BLaER1 (cell line): ENCODE results near the gene MLKL.

Experiments
- H3K27ac ChIP-seq: shearing (Covaris generic); formaldehyde crosslinking; 2 replicates; pipeline ENCODE4 v1.8.1; 2022
- H3K27me3 ChIP-seq: shearing (Covaris generic); formaldehyde crosslinking; 2 replicates; pipeline ENCODE4 v1.8.1; 2022
- H3K36me3 ChIP-seq: shearing (Covaris generic); formaldehyde crosslinking; 2 replicates; pipeline ENCODE4 v1.8.1; 2022
- H3K4me1 ChIP-seq: shearing (Covaris generic); formaldehyde crosslinking; 2 replicates; pipeline ENCODE4 v1.8.1; 2022
- H3K4me2 ChIP-seq: shearing (Covaris generic); formaldehyde crosslinking; 2 replicates; pipeline ENCODE4 v1.8.1; 2022
- H3K4me3 ChIP-seq: shearing (Covaris generic); formaldehyde crosslinking; 2 replicates; pipeline ENCODE4 v1.8.1; 2022
- H3K9ac ChIP-seq: shearing (Covaris generic); formaldehyde crosslinking; 2 replicates; pipeline ENCODE4 v1.8.1; 2022
- H3K9me3 ChIP-seq: shearing (Covaris generic); formaldehyde crosslinking; 2 replicates; pipeline ENCODE4 v1.8.1; 2022
- H4K20me1 ChIP-seq: shearing (Covaris generic); formaldehyde crosslinking; 2 replicates; pipeline ENCODE4 v1.8.1; 2022
- Cebpa-rat ChIP-seq: shearing (Covaris generic); IDR thresholded peaks from 2 replicates; pipeline ENCODE4 v1.8.1; 2022

Gene MLKL

DNA sequence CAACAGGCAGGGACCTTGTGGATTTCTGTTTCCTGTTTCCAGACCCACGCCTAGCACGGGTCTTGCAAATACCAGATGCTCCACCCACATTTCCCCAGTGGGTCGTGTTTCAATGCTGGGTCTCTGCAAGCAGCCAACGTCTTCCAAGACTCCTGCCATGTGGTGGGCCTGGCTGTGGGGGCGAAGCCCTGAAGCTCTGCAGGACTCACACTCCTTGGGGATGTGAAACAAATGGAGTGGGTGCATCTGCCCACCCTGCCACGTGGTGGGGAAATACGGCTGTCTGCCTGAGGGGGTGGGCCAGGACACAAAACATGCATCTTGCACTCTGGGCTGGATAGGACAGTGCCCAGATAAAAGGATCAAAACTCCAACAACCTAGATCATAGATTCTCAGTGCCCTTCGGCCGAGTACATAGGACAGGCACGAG, 41.4 kb upstream of the MLKL start:
- Histone ChIP-seq H3K27ac (no peak overlapping the region; the same call in 1 of the 2 replicates), H3K4me2 (peak overlapping the region; percentile 39), H3K4me1 (peaks cover 16% of the 10 kb centered on the region), H3K27me3 (no peaks in the 10 kb centered on the region), H3K4me3 (no peak overlapping the region), H3K9ac (no peak overlapping the region), H3K9me3 (no peaks in the 10 kb centered on the region), H4K20me1 (no peaks in the 10 kb centered on the region), H3K36me3 (no peaks in the 10 kb centered on the region)
- no peak for TF ChIP-seq Cebpa-rat

DNA sequence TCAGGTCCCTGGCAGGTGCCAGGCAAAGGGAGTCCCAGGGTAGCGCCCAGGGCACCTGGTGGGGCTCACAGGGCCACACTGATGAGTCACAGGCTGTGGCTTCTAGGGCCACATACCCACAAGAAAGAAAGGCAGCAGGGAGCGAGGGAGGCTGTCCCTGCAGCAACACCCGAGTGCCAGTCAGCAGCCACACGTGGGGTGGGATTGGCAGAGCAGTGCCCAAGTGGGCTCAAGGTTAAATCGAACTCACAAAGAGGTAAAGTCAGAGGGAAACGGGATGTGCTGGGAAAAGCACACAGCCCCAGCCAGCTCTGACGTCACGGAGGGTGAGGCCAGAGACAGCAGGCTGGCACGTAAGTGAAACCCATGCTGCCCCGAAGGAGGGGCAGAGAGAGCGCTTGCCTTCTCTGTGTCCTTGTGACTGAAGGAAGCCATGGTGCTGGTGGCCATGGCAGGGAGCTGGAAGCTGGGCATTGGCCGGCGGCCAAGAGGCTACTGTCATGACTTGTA, 40.2 kb upstream of the MLKL start:
- Histone ChIP-seq H3K4me2 (no peak overlapping the region), H3K27me3 (no peaks in the 10 kb centered on the region), H3K4me3 (no peak overlapping the region), H3K4me1 (peaks cover 28% of the 10 kb centered on the region), H3K9ac (no peak overlapping the region), H3K9me3 (no peaks in the 10 kb centered on the region), H3K36me3 (no peaks in the 10 kb centered on the region), H3K27ac (no peak overlapping the region), H4K20me1 (no peaks in the 10 kb centered on the region)
- TF ChIP-seq Cebpa-rat: no peak

GRCh38 chr16:74739275-74739674, 38.6 kb upstream of the MLKL start:
- Histone ChIP-seq H3K4me3 (no peak overlapping the region), H3K4me2 (no peak overlapping the region), H3K36me3 (no peaks in the 10 kb centered on the region), H4K20me1 (no peaks in the 10 kb centered on the region), H3K4me1 (peaks cover 28% of the 10 kb centered on the region), H3K9ac (no peak overlapping the region), H3K27me3 (no peaks in the 10 kb centered on the region), H3K27ac (no peak overlapping the region), H3K9me3 (no peaks in the 10 kb centered on the region)
- no peak for TF ChIP-seq Cebpa-rat

GRCh38 chr16:74738816-74739215, 38.2 kb upstream of the MLKL start:
- Histone ChIP-seq H3K9ac (no peak overlapping the region), H3K4me2 (no peak overlapping the region)

GRCh38 chr16:74738113-74738541, 37.5 kb upstream of the MLKL start:
- H3K4me1 ChIP-seq: peaks cover 28% of the 10 kb centered on the region
- H4K20me1 ChIP-seq: no peaks in the 10 kb centered on the region
- H3K4me3 ChIP-seq: no peak overlapping the region
- no peak overlapping the region for H3K4me2 ChIP-seq
- H3K9me3 ChIP-seq: no peaks in the 10 kb centered on the region
- H3K36me3 ChIP-seq: no peaks in the 10 kb centered on the region
- no peak overlapping the region for H3K27ac ChIP-seq
- H3K9ac ChIP-seq: no peak overlapping the region
- no peaks in the 10 kb centered on the region for H3K27me3 ChIP-seq
- TF ChIP-seq Cebpa-rat: no peak

More at GRCh38 chr16:74738816-74739215, 38.2 kb upstream of the MLKL start:
- no peak overlapping the region for H3K4me3 ChIP-seq
- no peaks in the 10 kb centered on the region for H3K36me3 ChIP-seq
- no peak for TF ChIP-seq Cebpa-rat
- H4K20me1 ChIP-seq: no peaks in the 10 kb centered on the region
- no peaks in the 10 kb centered on the region for H3K9me3 ChIP-seq
- no peaks in the 10 kb centered on the region for H3K27me3 ChIP-seq
- H3K27ac ChIP-seq: no peak overlapping the region
- peaks cover 28% of the 10 kb centered on the region for H3K4me1 ChIP-seq

DNA sequence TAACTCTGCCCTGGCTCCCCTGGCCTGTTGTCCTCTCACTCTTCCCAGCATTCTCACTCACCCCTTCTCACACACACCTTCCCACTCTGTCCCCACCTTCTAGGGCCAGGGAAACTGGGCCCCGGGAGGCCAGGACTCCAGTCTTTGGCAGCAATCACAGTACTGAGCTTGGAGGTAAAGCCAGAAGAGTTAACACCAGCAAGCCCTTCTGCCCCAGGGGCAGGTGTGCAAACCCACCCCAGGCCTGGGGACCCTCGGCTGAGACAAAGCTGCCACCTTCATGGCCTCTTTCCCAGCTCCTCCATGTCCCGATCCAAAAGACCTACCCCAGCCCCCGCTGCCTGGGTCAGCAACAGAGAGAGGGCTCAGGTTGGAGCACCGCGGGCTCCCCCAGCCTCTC, 36.9 kb upstream of the MLKL start:
- Histone ChIP-seq H3K4me1 (peaks cover 28% of the 10 kb centered on the region), H3K36me3 (no peaks in the 10 kb centered on the region), H3K27me3 (no peaks in the 10 kb centered on the region), H3K27ac (peak overlapping the region; percentile 9; the same call in 1 of the 2 replicates), H4K20me1 (no peaks in the 10 kb centered on the region), H3K9ac (no peak overlapping the region), H3K4me3 (no peak overlapping the region), H3K4me2 (peak overlapping the region; percentile 63), H3K9me3 (no peaks in the 10 kb centered on the region)
- TF ChIP-seq Cebpa-rat: no peak

DNA sequence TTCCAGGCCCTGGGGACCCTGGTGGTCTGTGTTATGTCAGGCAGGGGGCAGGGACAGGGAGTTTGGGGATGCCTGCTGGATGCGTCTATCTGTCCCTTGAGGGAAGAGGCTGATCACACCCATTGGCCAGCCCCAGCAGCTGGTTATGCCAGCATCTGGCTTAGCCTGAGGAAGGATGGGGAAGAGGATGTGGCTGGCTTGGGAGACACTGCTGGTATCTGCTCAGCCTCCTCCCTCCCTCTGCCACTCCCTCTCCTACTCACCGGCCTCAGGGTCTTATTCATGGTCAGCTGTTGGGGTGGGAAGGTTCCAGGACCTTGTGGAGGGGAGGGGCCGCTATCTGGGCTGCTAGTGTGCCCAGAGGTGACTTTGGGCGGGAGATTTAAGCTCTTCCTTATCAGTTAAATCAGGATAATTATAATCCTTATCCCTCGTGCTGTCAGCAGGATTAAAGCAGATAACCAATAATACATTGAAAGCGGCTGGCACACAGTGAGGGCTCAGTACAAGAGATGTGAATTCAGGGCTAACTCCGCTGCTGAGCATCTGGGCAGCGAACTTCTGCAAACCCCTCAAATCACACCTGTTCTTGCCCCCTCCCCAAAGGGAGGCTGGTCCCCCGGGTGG, 36.0 kb upstream of the MLKL start:
- H3K27ac ChIP-seq: 0 out of 2 replicates have a peak overlapping the region, but pooled peaks have one; percentile 9
- TF ChIP-seq Cebpa-rat: no peak
- H3K27me3 ChIP-seq: no peaks in the 10 kb centered on the region
- H3K36me3 ChIP-seq: no peaks in the 10 kb centered on the region
- H4K20me1 ChIP-seq: no peaks in the 10 kb centered on the region
- peaks cover 21% of the 10 kb centered on the region for H3K4me1 ChIP-seq
- peak overlapping the region; percentile 63 for H3K4me2 ChIP-seq
- H3K9me3 ChIP-seq: no peaks in the 10 kb centered on the region
- H3K4me3 ChIP-seq: no peak overlapping the region
- no peak overlapping the region for H3K9ac ChIP-seq

- Histone ChIP-seq H3K4me1 (peaks cover 24% of the 10 kb centered on the region), H3K9me3 (no peaks in the 10 kb centered on the region), H3K27ac (no peak overlapping the region), H3K4me3 (no peak overlapping the region), H3K9ac (no peak overlapping the region), H4K20me1 (no peaks in the 10 kb centered on the region), H3K36me3 (no peaks in the 10 kb centered on the region), H3K27me3 (no peaks in the 10 kb centered on the region), H3K4me2 (no peak overlapping the region)
- TF ChIP-seq Cebpa-rat: no peak
Observed at GRCh38 chr16:74735554-74735953, 34.9 kb upstream of the MLKL start.

DNA sequence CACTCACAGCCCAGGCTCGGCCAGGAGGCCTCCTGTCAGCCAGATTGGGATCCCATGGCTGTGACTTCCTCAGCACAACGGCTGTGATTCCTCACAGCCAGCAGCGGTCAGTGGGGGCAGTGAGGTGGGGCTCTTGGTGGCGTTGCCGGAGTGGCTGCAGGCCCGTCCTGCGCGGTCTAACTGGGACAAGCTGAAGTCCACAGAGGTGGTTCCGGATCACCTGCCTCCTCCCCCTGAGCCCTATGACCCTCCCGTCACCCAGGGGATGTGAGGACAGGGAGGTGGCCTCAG, 34.4 kb upstream of the MLKL start:
- H3K9ac ChIP-seq: no peak overlapping the region
- H4K20me1 ChIP-seq: no peaks in the 10 kb centered on the region
- no peaks in the 10 kb centered on the region for H3K9me3 ChIP-seq
- H3K4me2 ChIP-seq: no peak overlapping the region
- H3K36me3 ChIP-seq: no peaks in the 10 kb centered on the region
- H3K27ac ChIP-seq: no peak overlapping the region
- no peak for TF ChIP-seq Cebpa-rat
- no peaks in the 10 kb centered on the region for H3K27me3 ChIP-seq
- H3K4me1 ChIP-seq: peaks cover 28% of the 10 kb centered on the region
- H3K4me3 ChIP-seq: no peak overlapping the region

DNA sequence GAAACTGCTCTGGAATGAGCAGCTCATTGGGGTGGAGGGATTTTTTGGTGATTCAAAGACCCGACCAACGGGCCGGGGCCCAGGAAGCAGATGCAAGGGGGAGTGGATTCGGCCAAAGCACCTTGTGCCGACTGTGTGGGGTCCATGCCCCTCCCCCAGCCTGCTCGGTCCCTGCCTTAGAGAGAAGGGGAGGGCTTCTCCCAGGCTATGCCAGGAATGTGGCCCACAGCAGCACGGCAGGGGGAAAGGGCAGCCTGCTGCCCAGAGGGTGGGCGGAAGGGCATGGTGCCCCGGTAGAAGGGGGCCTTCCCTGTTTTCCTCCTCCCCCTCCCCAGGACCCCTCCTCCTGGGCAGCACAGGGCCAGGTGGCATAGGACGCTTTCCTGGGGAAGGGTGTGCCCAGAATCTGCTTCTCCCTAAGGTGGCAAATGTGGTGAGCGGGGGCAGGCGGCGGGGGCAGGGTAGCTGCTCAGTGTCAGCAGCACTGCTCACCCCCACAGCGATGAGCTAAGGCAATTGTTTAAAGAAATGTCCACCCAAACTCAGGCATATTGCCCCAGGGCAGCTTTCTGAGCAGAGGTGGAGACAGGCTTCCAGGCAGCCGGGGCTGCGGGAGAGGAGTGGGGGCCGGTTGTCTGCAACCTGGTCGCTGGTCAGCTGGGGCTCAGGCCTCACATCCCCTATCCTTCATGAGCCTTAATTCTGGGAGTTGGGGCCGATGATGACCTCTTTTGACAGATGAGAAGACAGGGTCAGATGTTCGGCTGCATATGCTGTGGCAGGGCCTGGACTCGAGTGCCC, 33.9 kb upstream of the MLKL start:
- Histone ChIP-seq H4K20me1 (no peaks in the 10 kb centered on the region), H3K4me3 (no peak overlapping the region), H3K27ac (no peak overlapping the region), H3K4me1 (peaks cover 33% of the 10 kb centered on the region), H3K27me3 (no peaks in the 10 kb centered on the region), H3K9me3 (no peaks in the 10 kb centered on the region), H3K4me2 (no peak overlapping the region), H3K36me3 (no peaks in the 10 kb centered on the region), H3K9ac (no peak overlapping the region)
- TF ChIP-seq Cebpa-rat: no peak
